GM20000 (cell line): ENCODE measurements around the gene DLG2.

Source experiments
- DNase-seq: peaks from one replicate; pipeline ENCODE4 v3.0.0; 2012; ENCODE audit warnings: low spot score
- CTCF ChIP-seq: IDR thresholded peaks from 2 replicates; pipeline ENCODE4 v1.5.1; 2012; ENCODE audit warnings: mild to moderate bottlenecking, control low read depth; ENCODE audit errors: extremely low read depth, missing control alignments

Gene DLG2

GRCh38 chr11:83642500-83642899, 1984.6 kb downstream of the DLG2 start:
- no peak for DNase-seq
- TF ChIP-seq CTCF = no peak

- no peak for DNase-seq
- no peak for TF ChIP-seq CTCF
Observed at GRCh38 chr11:83641511-83641910, 1985.6 kb downstream of the DLG2 start.

- no peak for DNase-seq
- no peak for TF ChIP-seq CTCF
Observed at GRCh38 chr11:83639995-83640758, 1987.0 kb downstream of the DLG2 start.

GRCh38 chr11:83635166-83635565, 1992.0 kb downstream of the DLG2 start:
- no peak for TF ChIP-seq CTCF
- no peak for DNase-seq

GRCh38 chr11:83630211-83630610, 1996.9 kb downstream of the DLG2 start:
- DNase-seq = no peak
- no peak for TF ChIP-seq CTCF

- TF ChIP-seq CTCF = no peak
- no peak for DNase-seq
Observed at GRCh38 chr11:83629775-83630174, 1997.4 kb downstream of the DLG2 start.

GRCh38 chr11:83628622-83629355, 1998.4 kb downstream of the DLG2 start:
- DNase-seq = no peak
- TF ChIP-seq CTCF = no peak
